HG03159 (cell line): ENCODE measurements around the gene RNASE11.

Experiments used
- ATAC-seq: cut with Tn5 transposase; IDR thresholded peaks from one replicate; pipeline ENCODE4 v1.9.1; 2021; ENCODE audit warnings: mild to moderate bottlenecking, moderate library complexity; ENCODE audit not compliant: unreplicated experiment

The RNASE11 gene

DNA sequence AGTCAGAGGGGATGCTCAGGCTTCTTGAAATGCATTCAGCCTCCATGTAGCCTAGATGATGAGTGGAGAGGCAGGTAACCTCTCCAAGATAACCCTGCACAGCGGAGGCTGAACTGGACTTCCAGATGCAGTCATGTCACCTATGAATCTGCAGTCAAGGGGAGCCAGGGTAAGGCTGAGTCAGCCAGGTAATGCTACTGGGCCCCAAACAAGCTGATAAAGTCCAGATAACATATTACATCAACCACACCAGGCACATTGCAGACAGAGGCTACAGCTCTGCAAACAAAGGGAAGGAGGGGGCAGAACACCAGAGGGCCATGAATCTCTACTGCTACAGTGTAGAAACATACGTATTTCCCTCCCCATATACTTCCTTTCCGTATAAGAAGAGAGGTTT, 40.9 kb downstream of the RNASE11 start:
- ATAC-seq, result no peak

DNA sequence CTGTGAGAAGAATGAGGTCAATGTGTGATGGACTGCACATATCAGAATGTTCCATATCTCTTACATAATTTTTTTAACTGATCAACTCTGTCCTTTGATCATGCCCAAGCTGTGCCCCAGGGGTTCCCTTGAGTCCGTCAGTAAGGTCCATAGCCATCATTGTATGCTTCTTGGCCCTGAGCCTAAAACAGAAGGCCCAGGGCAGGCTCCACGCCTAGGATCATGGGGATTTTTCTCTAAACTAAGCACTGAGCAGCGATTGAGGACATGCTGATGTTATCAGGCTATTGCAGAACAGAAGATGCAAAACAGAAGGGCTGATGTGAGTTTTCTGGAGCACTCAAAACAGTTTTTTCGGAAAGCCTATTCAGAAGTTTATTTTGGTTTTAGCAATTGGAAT, 47.9 kb downstream of the RNASE11 start:
- no peak for ATAC-seq
